Central memory CD8-positive, alpha-beta T cell (primary cell): ENCODE measurements around the gene TBC1D25.
A peak's percentile ranks its signal among the peaks of the same experiment; 100 is the strongest.
"Not testable (repeated sequence)": the region's sequence is repeated elsewhere in the genome, so short reads cannot be mapped to it uniquely, and the experiment has no call there.

Experiments used
- ATAC-seq: fragments of 150-1000 bp; cut with Tn5 transposase; replicated peaks from 2 replicates; pipeline ENCODE4 v1.10.0; 2022; ENCODE audit warnings: mild to moderate bottlenecking, moderate FRiP score, moderate number of reproducible peaks; ENCODE audit not compliant: poor library complexity, severe bottlenecking; ENCODE audit errors: extremely low read depth
- DNase-seq, 2 donors: peaks; one replicate each; pipeline ENCODE4 v3.0.0; 2021; ENCODE audit warnings: low spot score in 2 of 2
- H3K27ac Mint-ChIP-seq: one replicate; pipeline ENCODE4 v1.8.0; 2022; ENCODE audit warnings: low read depth, mild to moderate bottlenecking, moderate library complexity, mixed read lengths
- H3K27me3 Mint-ChIP-seq: one replicate; pipeline ENCODE4 v1.8.0; 2022; ENCODE audit warnings: mixed read lengths
- H3K36me3 Mint-ChIP-seq: one replicate; pipeline ENCODE4 v1.8.0; 2022; ENCODE audit warnings: mild to moderate bottlenecking, moderate library complexity, mixed read lengths; ENCODE audit not compliant: insufficient read depth
- H3K4me1 Mint-ChIP-seq: one replicate; pipeline ENCODE4 v1.8.0; 2022; ENCODE audit warnings: mixed read lengths
- H3K4me3 Mint-ChIP-seq: one replicate; pipeline ENCODE4 v1.8.0; 2022; ENCODE audit warnings: mild to moderate bottlenecking, moderate library complexity, mixed read lengths
- H3K9me3 Mint-ChIP-seq: one replicate; pipeline ENCODE4 v1.8.0; 2022; ENCODE audit warnings: mixed read lengths

The TBC1D25 gene

GRCh38 chrX:48540480-48540879 is 966 bp downstream of the TBC1D25 start:
- peaks cover 16% of the 10 kb centered on the region for H3K4me1 Mint-ChIP-seq

GRCh38 chrX:48541140-48541814 is 1.8 kb downstream of the TBC1D25 start:
- Mint-ChIP-seq H3K9me3 (no peaks in the 10 kb centered on the region), H3K27me3 (no peaks in the 10 kb centered on the region), H3K36me3 (peaks cover 36% of the 10 kb centered on the region), H3K27ac (peak overlapping the region; percentile 89), H3K4me3 (peak overlapping the region; percentile 83), H3K4me1 (peaks cover 16% of the 10 kb centered on the region)
- DNase-seq (no peak), ATAC-seq (no peak)

More at GRCh38 chrX:48540480-48540879, 966 bp downstream of the TBC1D25 start:
- no peak for DNase-seq
- H3K27me3 Mint-ChIP-seq, result no peaks in the 10 kb centered on the region
- H3K9me3 Mint-ChIP-seq, result no peaks in the 10 kb centered on the region
- no peak for ATAC-seq
- H3K27ac Mint-ChIP-seq, result peak overlapping the region; percentile 89
- H3K36me3 Mint-ChIP-seq, result peaks cover 33% of the 10 kb centered on the region
- H3K4me3 Mint-ChIP-seq, result peak overlapping the region; percentile 83

- ATAC-seq (no peak), DNase-seq (no peak)
- no peaks in the 10 kb centered on the region for H3K9me3 Mint-ChIP-seq
- peaks cover 46% of the 10 kb centered on the region for H3K36me3 Mint-ChIP-seq
- no peaks in the 10 kb centered on the region for H3K4me1 Mint-ChIP-seq
- H3K27ac Mint-ChIP-seq, result no peak overlapping the region
- H3K4me3 Mint-ChIP-seq, result no peak overlapping the region
- H3K27me3 Mint-ChIP-seq, result no peaks in the 10 kb centered on the region
Observed at GRCh38 chrX:48548871-48549270, 9.4 kb downstream of the TBC1D25 start.

GRCh38 chrX:48555731-48556325 is 16.3 kb downstream of the TBC1D25 start:
- peaks cover 40% of the 10 kb centered on the region for H3K36me3 Mint-ChIP-seq

GRCh38 chrX:48558271-48558670 is 18.8 kb downstream of the TBC1D25 start:
- H3K4me1 Mint-ChIP-seq, result no peaks in the 10 kb centered on the region
- no peak overlapping the region for H3K27ac Mint-ChIP-seq
- no peaks in the 10 kb centered on the region for H3K9me3 Mint-ChIP-seq
- DNase-seq (no peak), ATAC-seq (no peak)
- peaks cover 32% of the 10 kb centered on the region for H3K36me3 Mint-ChIP-seq
- no peak overlapping the region for H3K4me3 Mint-ChIP-seq
- H3K27me3 Mint-ChIP-seq, result no peaks in the 10 kb centered on the region

More at GRCh38 chrX:48555731-48556325, 16.3 kb downstream of the TBC1D25 start:
- H3K27ac Mint-ChIP-seq, H3K4me1 Mint-ChIP-seq, ATAC-seq, H3K9me3 Mint-ChIP-seq, DNase-seq, H3K27me3 Mint-ChIP-seq, H3K4me3 Mint-ChIP-seq: not testable (repeated sequence)

- no peak for DNase-seq
- H3K27ac Mint-ChIP-seq, result no peak overlapping the region
- H3K4me1 Mint-ChIP-seq, result no peaks in the 10 kb centered on the region
- peaks cover 26% of the 10 kb centered on the region for H3K36me3 Mint-ChIP-seq
- no peak overlapping the region for H3K4me3 Mint-ChIP-seq
- H3K9me3 Mint-ChIP-seq, result no peaks in the 10 kb centered on the region
- no peak for ATAC-seq
- no peaks in the 10 kb centered on the region for H3K27me3 Mint-ChIP-seq
Observed at GRCh38 chrX:48559636-48560035, 20.1 kb downstream of the TBC1D25 start.

- Mint-ChIP-seq H3K27ac (no peak overlapping the region), H3K27me3 (no peaks in the 10 kb centered on the region), H3K36me3 (peaks cover 24% of the 10 kb centered on the region), H3K4me3 (no peak overlapping the region), H3K4me1 (no peaks in the 10 kb centered on the region), H3K9me3 (no peaks in the 10 kb centered on the region)
- DNase-seq (no peak), ATAC-seq (no peak)
Observed at GRCh38 chrX:48560056-48560455, 20.5 kb downstream of the TBC1D25 start.

GRCh38 chrX:48560681-48561080 is 21.2 kb downstream of the TBC1D25 start:
- ATAC-seq, result no peak
- no peak for DNase-seq
- Mint-ChIP-seq H3K9me3 (no peaks in the 10 kb centered on the region), H3K27me3 (no peaks in the 10 kb centered on the region), H3K4me1 (no peaks in the 10 kb centered on the region), H3K27ac (no peak overlapping the region), H3K36me3 (peaks cover 20% of the 10 kb centered on the region), H3K4me3 (no peak overlapping the region)

GRCh38 chrX:48569958-48570357 is 30.4 kb downstream of the TBC1D25 start:
- H3K4me1 Mint-ChIP-seq, result peaks cover 3% of the 10 kb centered on the region
- H3K36me3 Mint-ChIP-seq, result peaks cover 17% of the 10 kb centered on the region
- no peaks in the 10 kb centered on the region for H3K27me3 Mint-ChIP-seq
- H3K27ac Mint-ChIP-seq, result no peak overlapping the region
- no peak overlapping the region for H3K4me3 Mint-ChIP-seq
- H3K9me3 Mint-ChIP-seq, result no peaks in the 10 kb centered on the region
- ATAC-seq (no peak), DNase-seq (no peak)

- no peak for DNase-seq
- Mint-ChIP-seq H3K4me3 (peak overlapping the region; percentile 88), H3K36me3 (peaks cover 46% of the 10 kb centered on the region), H3K4me1 (peaks cover 16% of the 10 kb centered on the region), H3K27me3 (no peaks in the 10 kb centered on the region), H3K9me3 (no peaks in the 10 kb centered on the region), H3K27ac (peak overlapping the region; percentile 91)
- ATAC-seq, result peak; percentile 25
Observed at GRCh38 chrX:48573690-48574269, 34.3 kb downstream of the TBC1D25 start.

GRCh38 chrX:48574270-48575266 is 35.1 kb downstream of the TBC1D25 start, which contains the start of gene RBM3:
TSS of gene RBM3 (plus strand) at chrX:48574484. CDS start at chrX:48575181, 697 bp downstream.
- Mint-ChIP-seq H3K4me3 (peak within 1 kb of the TSS; percentile 88), H3K9me3 (no peaks in the 10 kb centered on the region), H3K27ac (peak within 1 kb of the TSS; percentile 91), H3K27me3 (no peaks in the 10 kb centered on the region), H3K4me1 (peaks cover 16% of the 10 kb centered on the region), H3K36me3 (peaks cover 49% of the 10 kb centered on the region)
- DNase-seq (peak; percentile 73 to 90), ATAC-seq (peak; percentile 93)

GRCh38 chrX:48575642-48576041 is 36.1 kb downstream of the TBC1D25 start:
- H3K27me3 Mint-ChIP-seq, result no peaks in the 10 kb centered on the region
- ATAC-seq, result no peak

More at GRCh38 chrX:48575642-48576041, 36.1 kb downstream of the TBC1D25 start:
- H3K27ac Mint-ChIP-seq, result peak overlapping the region; percentile 91
- H3K4me1 Mint-ChIP-seq, result peaks cover 16% of the 10 kb centered on the region
- DNase-seq, result no peak
- no peaks in the 10 kb centered on the region for H3K9me3 Mint-ChIP-seq
- peak overlapping the region; percentile 88 for H3K4me3 Mint-ChIP-seq
- peaks cover 50% of the 10 kb centered on the region for H3K36me3 Mint-ChIP-seq
